ENCODE results near the gene APOA4. TPM values are rescaled to one million over a fixed set of nuclear protein-coding genes. Genes with fewer than 3 reads are reported as not detected.

The APOA4 gene
- total RNA-seq, 1 experiment from 2014 or later, result 3.3 TPM

DNA sequence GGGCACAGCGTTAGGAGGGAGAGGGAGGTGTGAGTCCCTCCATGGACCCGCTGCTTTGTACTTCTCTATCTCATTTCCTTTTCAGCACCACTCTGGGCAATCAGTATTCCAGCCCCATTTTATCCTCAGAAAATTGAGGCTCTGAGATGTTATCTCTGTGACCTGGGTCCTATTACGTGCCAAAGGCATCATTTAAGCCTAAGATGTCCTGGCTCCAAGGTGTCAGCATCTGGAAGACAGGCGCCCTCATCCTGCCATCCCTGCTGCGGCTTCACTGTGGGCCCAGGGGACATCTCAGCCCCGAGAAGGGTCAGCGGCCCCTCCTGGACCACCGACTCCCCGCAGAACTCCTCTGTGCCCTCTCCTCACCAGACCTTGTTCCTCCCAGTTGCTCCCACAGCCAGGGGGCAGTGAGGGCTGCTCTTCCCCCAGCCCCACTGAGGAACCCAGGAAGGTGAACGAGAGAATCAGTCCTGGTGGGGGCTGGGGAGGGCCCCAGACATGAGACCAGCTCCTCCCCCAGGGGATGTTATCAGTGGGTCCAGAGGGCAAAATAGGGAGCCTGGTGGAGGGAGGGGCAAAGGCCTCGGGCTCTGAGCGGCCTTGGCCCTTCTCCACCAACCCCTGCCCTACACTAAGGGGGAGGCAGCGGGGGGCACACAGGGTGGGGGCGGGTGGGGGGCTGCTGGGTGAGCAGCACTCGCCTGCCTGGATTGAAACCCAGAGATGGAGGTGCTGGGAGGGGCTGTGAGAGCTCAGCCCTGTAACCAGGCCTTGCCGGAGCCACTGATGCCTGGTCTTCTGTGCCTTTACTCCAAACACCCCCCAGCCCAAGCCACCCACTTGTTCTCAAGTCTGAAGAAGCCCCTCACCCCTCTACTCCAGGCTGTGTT is 5.8 kb upstream of the APOA4 start:
- intact Hi-C loops (cut with micrococcal nuclease; ENCODE audit: unreplicated experiment), result loop anchor here (1.0 to 2.0 kb wide), 8 partner anchors 8 to 277 kb away; partner anchors contain the start of genes APOA1 and ZPR1
- H3K27me3 Mint-ChIP-seq (ENCODE audit: insufficient read depth, unreplicated experiment), result no peaks in the 10 kb centered on the region
- Histone ChIP-seq H3K4me3 (ENCODE audit: low read depth, low read length) (no peak overlapping the region), H3K4me1 (peaks cover 87% of the 10 kb centered on the region), H3K27me3 (replicated peaks; ENCODE audit: control insufficient read depth, insufficient read depth, low read length) (no peaks in the 10 kb centered on the region), H3K36me3 (ENCODE audit: control insufficient read depth, insufficient read depth, low read length) (no peaks in the 10 kb centered on the region), H3K9me3 (peaks cover 7% of the 10 kb centered on the region)
- BruUV-seq (replicated peaks), result TSS peak; percentile 69
- H3K4me3 Mint-ChIP-seq (ENCODE audit: unreplicated experiment), result peak overlapping the region; percentile 50
- H3K27ac Mint-ChIP-seq (ENCODE audit: unreplicated experiment), result peak overlapping the region; percentile 59
- DNase-seq, result peak; percentile 96 to 97
- TF ChIP-seq, protein P1, sequence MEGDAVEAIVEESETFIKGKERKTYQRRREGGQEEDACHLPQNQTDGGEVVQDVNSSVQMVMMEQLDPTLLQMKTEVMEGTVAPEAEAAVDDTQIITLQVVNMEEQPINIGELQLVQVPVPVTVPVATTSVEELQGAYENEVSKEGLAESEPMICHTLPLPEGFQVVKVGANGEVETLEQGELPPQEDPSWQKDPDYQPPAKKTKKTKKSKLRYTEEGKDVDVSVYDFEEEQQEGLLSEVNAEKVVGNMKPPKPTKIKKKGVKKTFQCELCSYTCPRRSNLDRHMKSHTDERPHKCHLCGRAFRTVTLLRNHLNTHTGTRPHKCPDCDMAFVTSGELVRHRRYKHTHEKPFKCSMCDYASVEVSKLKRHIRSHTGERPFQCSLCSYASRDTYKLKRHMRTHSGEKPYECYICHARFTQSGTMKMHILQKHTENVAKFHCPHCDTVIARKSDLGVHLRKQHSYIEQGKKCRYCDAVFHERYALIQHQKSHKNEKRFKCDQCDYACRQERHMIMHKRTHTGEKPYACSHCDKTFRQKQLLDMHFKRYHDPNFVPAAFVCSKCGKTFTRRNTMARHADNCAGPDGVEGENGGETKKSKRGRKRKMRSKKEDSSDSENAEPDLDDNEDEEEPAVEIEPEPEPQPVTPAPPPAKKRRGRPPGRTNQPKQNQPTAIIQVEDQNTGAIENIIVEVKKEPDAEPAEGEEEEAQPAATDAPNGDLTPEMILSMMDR (IDR thresholded peaks at IDR 0.05; ENCODE audit: insufficient read depth in 1 of 2, low read depth in 1 of 2, low read length in 1 of 2, severe bottlenecking in 1 of 2, unreplicated experiment in 1 of 2), result peak; percentile 43 to 90
- H3K36me3 Mint-ChIP-seq (ENCODE audit: insufficient read depth, unreplicated experiment), result peaks cover 22% of the 10 kb centered on the region
- peaks cover 10% of the 10 kb centered on the region for H3K9me3 Mint-ChIP-seq (ENCODE audit: unreplicated experiment)
- ChIA-PET POLR2A (interaction anchor here (0.6 to 2.5 kb wide), 10 partner anchors 8 to 349 kb away, joined by 3 to 18 read pairs (median 5); partner anchors contain the start of genes APOA1, APOA5, SIDT2 and ZPR1), CTCF (interaction anchor here (0.6 to 2.8 kb wide), 19 partner anchors 9 to 356 kb away, joined by 3 to 52 read pairs (median 5); partner anchors contain the start of genes APOA1, APOA5, SIDT2 and SIK3)
- peaks cover 48% of the 10 kb centered on the region for H3K4me1 Mint-ChIP-seq (ENCODE audit: low read depth, unreplicated experiment)

DNA sequence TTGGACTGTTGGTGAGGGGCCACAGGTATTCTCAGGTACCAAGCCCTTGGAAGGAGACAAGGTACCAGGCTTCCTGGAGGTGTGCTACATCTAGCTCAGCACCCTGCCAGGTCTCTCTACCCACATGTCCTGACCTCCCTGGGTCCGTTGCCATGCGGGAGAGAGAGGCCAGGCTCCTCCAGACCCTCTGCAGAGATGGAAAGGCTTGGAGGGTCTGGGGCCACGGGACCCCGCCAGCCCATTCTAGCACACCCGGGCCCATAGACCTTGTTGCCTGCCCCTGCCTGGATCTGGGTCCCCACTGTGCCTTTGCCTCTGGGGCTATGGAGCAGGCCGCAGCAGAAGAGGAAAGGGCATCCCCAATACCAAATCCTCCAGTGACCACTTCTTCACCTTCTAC is 4.4 kb upstream of the APOA4 start:
- TF ChIP-seq, protein P1 (IDR thresholded peaks at IDR 0.05; ENCODE audit: insufficient read depth in 1 of 2, low read depth in 1 of 2, low read length in 1 of 2, severe bottlenecking in 1 of 2, unreplicated experiment in 1 of 2), result no peak
- Histone ChIP-seq H3K36me3 (ENCODE audit: control insufficient read depth, insufficient read depth, low read length) (no peaks in the 10 kb centered on the region), H3K4me3 (ENCODE audit: low read depth, low read length) (no peak overlapping the region), H3K27me3 (replicated peaks; ENCODE audit: control insufficient read depth, insufficient read depth, low read length) (no peaks in the 10 kb centered on the region), H3K4me1 (peaks cover 87% of the 10 kb centered on the region), H3K9me3 (peaks cover 7% of the 10 kb centered on the region)
- no TSS peak for BruUV-seq (replicated peaks)
- intact Hi-C loops (cut with micrococcal nuclease; ENCODE audit: unreplicated experiment), result no loop called here
- Mint-ChIP-seq H3K9me3 (ENCODE audit: unreplicated experiment) (peaks cover 10% of the 10 kb centered on the region), H3K27ac (ENCODE audit: unreplicated experiment) (peak overlapping the region; percentile 59), H3K36me3 (ENCODE audit: insufficient read depth, unreplicated experiment) (peaks cover 20% of the 10 kb centered on the region), H3K27me3 (ENCODE audit: insufficient read depth, unreplicated experiment) (no peaks in the 10 kb centered on the region), H3K4me1 (ENCODE audit: low read depth, unreplicated experiment) (peaks cover 58% of the 10 kb centered on the region), H3K4me3 (ENCODE audit: unreplicated experiment) (no peak overlapping the region)
- no peak for DNase-seq
- POLR2A ChIA-PET, result interaction anchor here (0.9 to 2.5 kb wide), 2 partner anchors 10 to 19 kb away, joined by 7 to 11 read pairs; partner anchors contain the start of gene APOA1
- CTCF ChIA-PET, result interaction anchor here (1.2 to 2.9 kb wide), 4 partner anchors 14 to 37 kb away, joined by 4 to 52 read pairs (median 11); partner anchors contain the start of gene APOA5

DNA sequence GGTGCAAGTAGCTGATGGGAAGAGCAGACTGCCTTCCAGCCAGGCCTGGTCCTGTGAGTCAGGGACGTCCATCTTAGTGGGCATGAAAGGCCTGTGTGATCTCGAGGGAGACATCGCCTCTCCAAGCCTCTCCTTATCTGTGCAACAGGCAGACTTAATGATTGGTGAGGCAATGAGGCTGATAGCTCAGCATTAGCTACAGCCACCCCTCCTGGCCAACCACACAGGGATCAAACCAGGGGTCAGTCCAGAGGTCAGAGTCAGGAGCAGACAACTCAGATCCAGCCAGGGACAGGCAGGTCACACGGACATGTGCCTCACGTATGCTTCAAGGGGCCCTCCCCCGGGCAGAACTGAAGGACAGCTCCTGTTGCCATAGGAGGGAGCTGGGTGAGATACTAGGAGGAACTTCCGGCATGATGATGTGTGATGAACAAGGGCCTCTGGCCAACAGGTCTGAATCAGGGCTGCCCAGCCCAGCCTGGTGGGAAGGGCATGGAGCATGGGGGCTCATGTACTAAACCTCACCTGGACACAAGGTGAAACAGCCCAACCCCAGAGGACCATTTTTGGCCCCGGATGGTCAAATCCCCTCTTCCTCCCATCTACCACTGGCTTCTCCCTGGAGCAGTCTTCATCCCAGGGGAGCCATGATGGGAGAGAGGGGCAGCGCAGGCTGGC is 3.8 kb upstream of the APOA4 start:
- H3K9me3 ChIP-seq, result peaks cover 6% of the 10 kb centered on the region
- Mint-ChIP-seq H3K9me3 (ENCODE audit: unreplicated experiment) (peaks cover 10% of the 10 kb centered on the region), H3K27me3 (ENCODE audit: insufficient read depth, unreplicated experiment) (no peaks in the 10 kb centered on the region), H3K36me3 (ENCODE audit: insufficient read depth, unreplicated experiment) (peaks cover 14% of the 10 kb centered on the region), H3K27ac (ENCODE audit: unreplicated experiment) (peak overlapping the region; percentile 57), H3K4me1 (ENCODE audit: low read depth, unreplicated experiment) (peaks cover 58% of the 10 kb centered on the region), H3K4me3 (ENCODE audit: unreplicated experiment) (no peak overlapping the region)
- no peaks in the 10 kb centered on the region for H3K36me3 ChIP-seq (ENCODE audit: control insufficient read depth, insufficient read depth, low read length)
- no peak overlapping the region for H3K4me3 ChIP-seq (ENCODE audit: low read depth, low read length)
- BruUV-seq (replicated peaks), result no TSS peak
- intact Hi-C loops (cut with micrococcal nuclease; ENCODE audit: unreplicated experiment), result no loop called here
- no peaks in the 10 kb centered on the region for H3K27me3 ChIP-seq (replicated peaks; ENCODE audit: control insufficient read depth, insufficient read depth, low read length)
- TF ChIP-seq, protein P1 (IDR thresholded peaks at IDR 0.05; ENCODE audit: insufficient read depth in 1 of 2, low read depth in 1 of 2, low read length in 1 of 2, severe bottlenecking in 1 of 2, unreplicated experiment in 1 of 2), result peak in 1 of 2 experiments; percentile 39
- POLR2A ChIA-PET, result interaction anchor here (0.8 to 1.0 kb wide), 4 partner anchors 14 to 40 kb away, joined by 3 to 7 read pairs (median 4); no protein-coding TSS in a partner anchor
- peaks cover 83% of the 10 kb centered on the region for H3K4me1 ChIP-seq
- CTCF ChIA-PET, result interaction anchor here (0.5 to 2.9 kb wide), 10 partner anchors 9 to 784 kb away, joined by 3 to 15 read pairs (median 4); partner anchors contain the start of genes APOA1 and APOA5
- DNase-seq, result peak; percentile 83 to 94

All from Caco-2 (cell line).